Cerebellar cortex (tissue), 1 donor: Measurements from ENCODE around the gene TNKS1BP1.
"Not testable (repeated sequence)": the region's sequence is repeated elsewhere in the genome, so short reads cannot be mapped to it uniquely, and the experiment has no call there.

Experiments
- DNase-seq: peaks from one replicate; pipeline ENCODE4 v3.0.0-alpha.2; 2015; ENCODE audit warnings: low spot score

TNKS1BP1 gene

GRCh38 chr11:57353446-57353845, 28.7 kb upstream of the TNKS1BP1 start:
- DNase-seq, result no peak

GRCh38 chr11:57353036-57353435, 28.3 kb upstream of the TNKS1BP1 start:
- DNase-seq, result no peak

GRCh38 chr11:57349491-57350274, 24.9 kb upstream of the TNKS1BP1 start:
- DNase-seq, result peak; percentile 36

- DNase-seq, result no peak
Measured at GRCh38 chr11:57348636-57349313, 24.0 kb upstream of the TNKS1BP1 start.

- DNase-seq, result no peak
Measured at GRCh38 chr11:57348052-57348451, 23.3 kb upstream of the TNKS1BP1 start.

- no peak for DNase-seq
Measured at GRCh38 chr11:57347336-57347735, 22.6 kb upstream of the TNKS1BP1 start.

- peak; percentile 87 for DNase-seq
Measured at GRCh38 chr11:57345555-57346211, 20.9 kb upstream of the TNKS1BP1 start.

GRCh38 chr11:57344826-57345225, 20.1 kb upstream of the TNKS1BP1 start:
- DNase-seq, result no peak

GRCh38 chr11:57343825-57344224, 19.1 kb upstream of the TNKS1BP1 start:
- DNase-seq, result no peak

GRCh38 chr11:57342702-57343101, 17.9 kb upstream of the TNKS1BP1 start:
- DNase-seq, result no peak

GRCh38 chr11:57341250-57341808, 16.6 kb upstream of the TNKS1BP1 start:
- no peak for DNase-seq

- DNase-seq, result no peak
Measured at GRCh38 chr11:57340039-57340615, 15.4 kb upstream of the TNKS1BP1 start.

- no peak for DNase-seq
Measured at GRCh38 chr11:57339328-57339727, 14.6 kb upstream of the TNKS1BP1 start.

GRCh38 chr11:57338142-57338541, 13.4 kb upstream of the TNKS1BP1 start, which contains the start of gene P2RX3:
TSS of gene P2RX3 (plus strand) at chr11:57338352. CDS start at chr11:57338551, 199 bp downstream.
- DNase-seq, result no peak

- DNase-seq, result not testable (repeated sequence)
Measured at GRCh38 chr11:57336856-57337255, 12.1 kb upstream of the TNKS1BP1 start.

GRCh38 chr11:57336111-57336666, 11.4 kb upstream of the TNKS1BP1 start:
- DNase-seq, result no peak

GRCh38 chr11:57335343-57336110, 10.8 kb upstream of the TNKS1BP1 start, which contains the start of gene SSRP1:
TSS of gene SSRP1 (minus strand) at chr11:57335892. CDS start at chr11:57335121, 771 bp downstream.
- DNase-seq, result peak; percentile 92

- DNase-seq, result no peak
Measured at GRCh38 chr11:57335023-57335342, 10.2 kb upstream of the TNKS1BP1 start.

- DNase-seq, result no peak
Measured at GRCh38 chr11:57332694-57333440, 8.1 kb upstream of the TNKS1BP1 start.

GRCh38 chr11:57331720-57332119, 7.0 kb upstream of the TNKS1BP1 start:
- DNase-seq, result no peak
